HG03196 (cell line): Measurements from ENCODE around the gene PNPLA1.

ENCODE experiments used
- ATAC-seq: cut with Tn5 transposase; IDR thresholded peaks from one replicate; pipeline ENCODE4 v1.9.1; 2021; ENCODE audit not compliant: unreplicated experiment

The PNPLA1 gene

DNA sequence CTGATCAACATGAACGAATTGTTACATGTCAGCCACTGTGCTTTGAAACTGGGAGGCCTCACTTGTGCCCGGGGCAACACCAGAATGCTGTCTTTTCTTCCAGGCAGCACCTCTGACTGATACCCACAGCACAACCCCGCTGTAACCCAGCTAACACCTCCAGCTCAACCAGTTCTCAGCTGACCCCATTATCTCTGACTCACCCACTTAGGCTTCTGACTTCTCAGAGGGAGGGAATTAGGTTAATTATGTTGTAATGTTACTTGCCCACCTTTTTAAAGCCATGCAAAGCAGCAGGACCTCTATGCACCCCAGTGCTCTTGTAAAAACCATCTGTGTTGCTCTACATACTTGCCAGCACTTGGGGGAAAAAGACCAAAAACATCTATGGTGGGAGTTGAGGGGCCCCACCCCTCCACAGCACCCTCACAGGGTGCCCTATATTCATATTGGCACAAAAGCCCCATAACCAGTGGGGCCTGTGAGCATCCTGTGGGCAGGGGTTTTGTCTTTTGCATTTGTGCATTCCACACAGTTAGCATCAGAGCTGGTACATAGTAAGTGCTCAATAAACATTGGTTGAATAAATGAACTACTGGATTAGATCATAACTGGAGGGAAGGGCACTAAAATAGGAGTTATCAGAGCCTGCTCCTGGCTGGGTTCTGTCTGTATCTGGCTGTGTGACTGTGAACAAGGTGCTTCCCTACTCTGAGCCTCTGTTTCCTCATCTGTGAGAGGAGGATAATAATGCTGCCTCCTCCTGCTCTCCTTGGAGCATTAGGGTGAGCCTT lies 44.6 kb downstream of the PNPLA1 start:
- ATAC-seq: no peak

DNA sequence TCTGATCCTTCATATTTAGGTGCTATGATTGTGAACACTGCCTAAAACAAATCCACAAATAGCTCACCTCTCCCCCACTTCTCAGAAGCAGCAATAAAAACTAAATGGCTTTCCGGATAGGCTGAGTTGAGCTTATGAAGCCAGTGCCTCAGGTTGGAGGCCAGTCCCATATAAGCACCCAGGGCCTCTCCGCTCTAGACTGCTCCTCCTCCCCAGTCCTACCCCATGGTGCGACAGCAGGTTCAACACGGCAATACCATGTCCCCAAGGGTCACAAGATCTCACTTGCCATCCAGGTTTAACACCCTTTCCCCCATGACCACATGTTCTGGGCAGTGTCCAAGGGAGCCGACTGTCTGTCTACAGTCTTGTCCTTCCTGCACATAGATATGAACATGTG lies 46.1 kb downstream of the PNPLA1 start:
- no peak for ATAC-seq

DNA sequence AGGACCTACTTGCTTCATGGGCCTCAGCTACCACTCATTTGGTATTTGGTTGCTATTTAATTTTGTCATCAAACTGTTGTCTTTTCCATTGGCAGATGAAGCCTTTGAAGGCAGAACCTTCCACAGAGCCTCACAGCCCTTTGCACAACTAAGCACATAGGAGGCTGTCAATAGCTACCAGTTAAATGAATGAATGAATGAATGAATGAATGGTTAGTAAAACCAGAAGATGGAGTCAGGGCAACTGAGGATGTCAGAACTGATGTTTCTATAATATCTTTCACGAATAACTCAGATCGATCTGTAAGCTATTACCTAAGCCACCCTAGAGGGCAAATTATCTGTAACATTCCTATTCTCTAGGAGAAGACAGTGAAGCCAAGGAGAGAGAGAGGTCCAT lies 47.8 kb downstream of the PNPLA1 start:
- ATAC-seq: no peak

DNA sequence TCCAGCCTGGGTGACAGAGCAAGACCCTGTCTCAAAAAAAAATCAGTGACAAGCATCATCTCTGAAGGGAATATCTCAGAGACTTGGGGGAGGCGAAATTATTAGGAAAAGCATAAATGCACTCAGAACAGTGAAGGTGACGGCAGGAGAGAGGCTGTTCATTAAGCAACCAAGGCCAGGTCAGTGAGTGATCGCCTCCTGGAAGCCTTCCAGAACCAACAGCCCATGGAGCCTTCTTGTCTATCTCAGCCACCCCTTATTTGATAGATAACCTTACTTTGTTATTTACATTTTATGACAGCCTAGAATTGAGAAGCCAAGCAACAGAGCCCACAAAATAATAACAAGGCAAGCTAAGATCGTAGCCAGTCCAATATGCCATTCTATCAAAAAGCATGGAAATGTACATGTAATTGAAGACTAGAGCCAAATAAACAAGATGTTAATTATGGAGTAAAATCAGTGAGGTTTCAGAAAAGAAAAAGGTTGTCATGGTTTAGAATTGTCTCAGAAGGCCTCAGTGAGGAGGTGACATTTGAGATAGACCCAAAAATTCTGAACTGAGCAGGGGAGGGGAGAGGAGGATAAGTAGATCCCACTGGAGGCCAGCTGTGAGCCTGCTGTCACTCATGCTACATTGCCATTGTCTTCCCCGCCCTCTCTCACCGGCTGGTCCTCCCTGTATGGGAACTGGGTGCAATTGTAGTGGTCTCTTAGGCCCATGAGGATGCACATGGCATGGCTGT lies 49.0 kb downstream of the PNPLA1 start:
- no peak for ATAC-seq

DNA sequence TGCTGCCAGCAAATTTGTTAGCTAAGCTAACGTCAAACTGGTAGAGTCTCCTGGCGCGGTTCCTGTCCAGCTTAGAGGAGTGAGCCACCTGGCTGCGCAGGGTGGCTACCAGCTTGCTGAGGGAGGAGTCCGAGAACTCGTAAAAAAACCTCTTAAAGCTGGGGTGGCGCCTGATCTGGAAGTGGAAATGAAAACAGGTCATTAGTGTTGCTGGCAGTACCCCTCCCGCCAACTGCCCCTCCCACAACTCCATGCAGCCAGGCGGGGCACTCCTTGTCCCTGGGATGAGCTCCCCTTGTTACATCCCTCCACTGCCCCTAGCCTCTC lies 49.5 kb downstream of the PNPLA1 start:
- no peak for ATAC-seq

DNA sequence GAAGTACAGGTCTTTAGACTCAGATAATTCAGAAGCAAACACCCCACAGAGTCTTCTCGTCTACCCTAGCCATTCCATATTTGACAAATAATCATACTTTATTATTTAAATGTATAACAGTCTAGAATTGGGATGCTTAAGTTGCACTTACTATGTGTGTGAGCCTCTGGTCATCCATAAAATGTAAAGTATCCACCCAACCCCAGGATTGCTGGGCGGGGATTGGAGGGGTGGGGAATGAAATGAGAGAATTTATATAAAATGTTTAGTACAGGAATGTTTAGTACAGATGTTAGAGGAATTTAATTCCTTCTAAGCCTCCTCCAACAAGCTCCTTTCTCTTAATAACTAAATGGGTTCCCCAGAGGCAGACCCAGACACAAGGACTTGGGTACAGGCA lies 50.0 kb downstream of the PNPLA1 start:
- no peak for ATAC-seq

DNA sequence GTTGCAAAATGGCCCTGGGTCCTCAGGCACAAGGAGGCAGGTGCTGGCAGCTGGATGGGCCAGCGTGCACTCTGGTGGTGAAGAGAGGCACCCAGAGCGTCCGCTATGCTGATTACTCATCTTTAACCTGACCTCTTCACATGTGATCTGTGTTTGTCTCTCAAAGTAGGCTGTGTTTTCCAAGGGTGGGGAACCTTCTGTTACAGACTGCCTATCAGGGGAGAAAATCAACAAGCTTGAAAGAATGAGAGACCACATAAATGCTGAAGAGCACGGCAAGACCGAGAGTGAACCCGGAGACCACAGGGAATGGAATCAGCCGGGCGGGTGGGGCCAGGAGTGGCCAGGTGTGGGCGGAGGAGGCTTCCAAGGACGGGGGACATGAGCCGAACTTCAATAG lies 50.6 kb downstream of the PNPLA1 start:
- no peak for ATAC-seq

DNA sequence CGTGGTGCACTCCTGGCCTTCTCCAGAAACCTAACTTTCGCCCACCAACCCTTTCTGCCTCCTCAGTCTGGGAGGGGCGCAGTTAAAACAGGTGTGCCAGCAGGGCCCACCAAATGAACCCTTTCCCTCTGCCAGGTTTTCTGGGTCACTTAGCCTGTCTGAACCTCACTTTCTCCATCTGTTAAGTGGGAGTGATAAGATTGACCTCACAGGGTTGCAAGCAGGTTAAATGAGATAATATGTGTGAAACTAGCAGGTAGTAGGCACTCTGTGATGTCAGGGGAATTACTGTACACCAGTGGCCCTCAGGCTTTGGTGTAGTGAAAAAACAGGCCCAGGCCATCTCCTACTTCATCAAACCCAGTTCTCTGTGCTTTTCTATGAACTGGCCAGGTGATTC lies 52.7 kb downstream of the PNPLA1 start:
- ATAC-seq: no peak

DNA sequence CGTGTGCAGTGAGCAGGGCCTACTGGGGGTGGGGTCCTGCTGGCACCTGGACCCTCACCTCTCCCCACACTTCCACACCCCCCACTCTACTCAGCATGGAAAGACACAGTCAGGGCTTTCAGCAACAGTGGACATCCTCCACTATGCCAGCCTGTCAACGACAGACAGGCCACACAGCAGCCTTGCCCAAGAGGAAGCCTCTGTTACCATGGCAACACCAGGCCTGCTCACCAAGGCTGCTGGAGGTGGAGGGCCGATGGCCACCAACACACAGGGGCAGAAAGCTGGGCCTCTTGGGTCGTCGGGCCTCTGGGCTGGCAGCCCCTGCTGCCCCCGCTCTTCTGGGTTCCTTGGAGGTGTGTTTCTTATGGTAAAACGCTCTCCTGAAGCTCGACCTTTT lies 53.2 kb downstream of the PNPLA1 start:
- ATAC-seq: no peak

DNA sequence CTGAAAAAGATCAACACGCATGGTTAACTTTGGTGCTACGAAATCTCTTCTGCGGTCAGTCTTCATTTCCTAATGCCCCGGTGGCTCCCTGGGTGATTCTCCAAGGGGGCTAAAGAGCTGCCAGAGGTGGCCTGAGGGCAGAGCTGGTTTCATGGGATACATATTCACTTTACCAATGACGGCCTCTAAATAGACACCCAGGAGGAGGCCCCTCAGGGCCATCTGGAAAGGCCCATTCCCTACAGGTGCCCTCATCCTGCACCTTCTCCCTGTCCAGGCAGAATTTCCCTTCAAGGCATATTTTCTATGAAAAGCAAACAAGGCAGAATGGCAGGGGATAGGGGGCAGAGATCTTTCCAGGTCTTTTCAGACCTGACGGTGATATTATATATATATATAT lies 54.3 kb downstream of the PNPLA1 start:
- ATAC-seq: no peak

DNA sequence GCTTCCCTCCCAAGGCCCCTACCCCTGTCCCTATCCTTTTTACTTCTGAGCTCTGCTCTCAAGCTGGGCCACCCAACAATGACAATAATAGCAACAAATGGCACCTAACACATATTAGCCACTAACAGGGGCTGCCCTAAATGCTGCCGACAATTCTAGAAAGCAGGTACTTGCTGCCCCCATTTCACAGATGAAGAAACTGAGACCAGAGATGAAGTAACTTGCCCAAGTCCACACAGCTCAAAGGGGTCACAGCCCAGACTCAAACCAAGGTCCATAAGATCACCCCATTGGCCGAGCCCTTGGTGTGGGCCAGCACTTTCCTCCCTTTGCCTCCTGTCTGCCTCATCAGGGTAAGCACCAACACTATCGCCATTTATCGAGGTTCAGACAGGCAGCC lies 54.9 kb downstream of the PNPLA1 start:
- ATAC-seq: no peak

DNA sequence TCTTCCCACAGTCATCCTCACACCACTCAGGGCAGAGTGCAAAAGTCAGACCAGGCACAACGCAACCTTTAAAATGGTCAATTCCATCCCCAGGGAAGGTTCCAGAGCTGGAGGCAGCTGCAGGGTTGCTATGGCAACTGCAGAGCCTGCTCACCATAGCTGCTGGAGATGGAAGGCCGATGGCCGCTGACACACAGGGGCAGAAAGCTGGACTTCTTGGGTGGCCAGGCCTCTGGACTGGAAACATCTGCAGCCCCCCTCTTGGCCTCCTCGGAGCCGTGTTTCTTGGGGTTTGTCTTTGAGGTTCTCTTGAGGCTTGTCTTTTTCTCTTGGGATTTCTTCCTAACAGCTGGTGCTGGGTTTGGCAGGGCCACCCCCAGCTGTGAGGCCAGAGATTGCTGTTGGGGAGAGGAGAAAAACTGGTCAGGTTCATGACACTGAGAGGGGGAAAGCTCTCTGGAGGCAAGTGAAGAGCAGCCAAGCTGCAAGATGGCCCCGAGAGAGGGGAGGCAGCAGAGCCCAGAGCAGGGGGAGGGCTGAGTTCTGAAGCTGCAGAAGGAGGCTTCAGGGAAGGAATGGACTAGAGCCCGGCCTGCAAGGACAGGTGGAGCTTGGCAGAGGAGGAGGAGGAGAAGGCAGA lies 56.6 kb downstream of the PNPLA1 start:
- no peak for ATAC-seq

DNA sequence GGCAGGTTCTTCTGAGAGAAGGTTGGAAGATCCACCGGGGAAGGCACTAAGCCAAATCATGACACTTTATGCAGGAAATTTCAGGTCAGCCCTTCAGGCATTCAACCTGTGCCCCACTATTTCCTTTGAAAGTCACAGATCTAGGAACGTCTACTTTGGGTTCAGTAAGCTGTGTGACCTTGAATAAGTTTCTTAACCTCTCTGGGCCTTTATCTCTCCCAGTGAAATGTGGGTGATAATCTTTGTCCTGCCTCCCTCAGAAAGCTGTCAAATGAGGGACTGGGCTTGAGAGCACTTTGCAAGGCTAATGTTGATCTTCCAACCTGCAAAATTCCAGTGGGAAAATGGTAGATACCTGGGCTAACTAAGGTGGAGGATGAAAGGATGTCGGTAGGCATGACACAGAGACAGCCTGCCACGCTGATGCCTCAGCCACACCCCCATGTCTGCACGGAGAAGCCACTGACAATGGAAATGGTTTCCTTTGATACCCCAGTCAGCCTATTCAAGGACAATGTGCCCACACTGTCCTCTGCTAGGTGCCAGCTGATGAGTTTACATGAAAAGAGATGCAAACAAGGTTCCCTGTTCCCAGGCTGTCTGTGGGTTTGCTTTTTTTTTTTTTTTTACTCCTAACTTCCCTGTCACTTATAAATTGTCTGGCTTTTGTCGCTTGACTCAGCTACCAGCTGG lies 57.5 kb downstream of the PNPLA1 start:
- ATAC-seq: no peak

DNA sequence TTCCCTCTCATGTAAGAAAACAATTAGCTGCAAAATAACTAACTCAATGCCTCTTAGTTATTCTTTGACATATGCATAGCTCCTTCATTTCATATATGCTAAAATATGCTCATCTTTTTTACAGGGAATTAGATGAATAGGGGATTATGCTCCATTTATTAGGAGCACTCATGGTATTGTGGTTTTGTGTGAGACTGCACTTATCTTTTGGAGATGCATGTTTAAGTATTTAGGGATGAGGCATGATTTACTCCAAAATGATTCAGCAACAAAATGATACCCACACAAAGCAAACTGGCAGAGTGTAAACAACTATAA lies 58.0 kb downstream of the PNPLA1 start:
- no peak for ATAC-seq

DNA sequence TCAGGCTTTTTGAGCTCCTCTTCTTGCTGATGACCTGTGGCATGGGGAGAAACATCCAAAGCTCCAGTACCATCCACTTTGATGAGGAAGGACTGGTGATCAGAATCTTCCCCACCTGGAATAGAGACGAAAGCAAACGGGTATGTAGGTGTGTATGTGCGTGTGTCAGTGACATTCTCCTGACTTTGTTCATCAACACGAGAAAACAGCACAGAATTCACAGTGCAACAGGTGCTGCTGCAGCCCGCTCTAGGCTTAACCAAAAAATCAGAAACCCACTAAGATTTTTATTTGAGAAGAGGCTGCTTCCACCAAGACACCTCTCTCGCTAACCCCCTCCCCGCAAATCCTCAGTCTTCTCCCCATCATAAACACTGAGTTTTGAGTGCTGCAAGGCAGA lies 58.7 kb downstream of the PNPLA1 start:
- ATAC-seq: no peak

DNA sequence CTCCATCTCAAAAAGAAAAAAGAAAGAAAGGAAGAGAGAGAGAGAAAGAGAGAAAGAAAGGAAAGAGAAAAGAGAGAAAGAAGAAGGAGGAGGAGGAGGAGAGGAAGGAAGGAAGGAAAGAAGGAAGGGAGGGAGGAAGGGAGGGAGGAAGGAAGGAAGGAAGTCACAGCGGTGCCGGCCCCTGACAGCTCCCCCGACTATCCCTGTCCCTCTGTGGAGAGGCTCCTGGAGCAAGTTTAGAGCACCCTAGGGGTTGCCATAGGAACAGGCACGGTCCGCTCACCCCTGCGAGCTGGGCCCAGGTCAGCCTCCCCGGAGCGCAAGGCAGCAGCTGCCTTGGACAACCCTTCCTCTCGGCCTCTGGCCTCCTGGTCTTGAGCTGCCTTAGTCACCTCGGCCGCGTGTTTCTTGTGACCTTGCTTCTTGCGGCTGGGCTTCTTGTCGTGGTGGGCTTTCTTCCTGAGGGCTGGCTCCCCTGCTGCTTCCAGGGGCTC lies 60.0 kb downstream of the PNPLA1 start:
- no peak for ATAC-seq

DNA sequence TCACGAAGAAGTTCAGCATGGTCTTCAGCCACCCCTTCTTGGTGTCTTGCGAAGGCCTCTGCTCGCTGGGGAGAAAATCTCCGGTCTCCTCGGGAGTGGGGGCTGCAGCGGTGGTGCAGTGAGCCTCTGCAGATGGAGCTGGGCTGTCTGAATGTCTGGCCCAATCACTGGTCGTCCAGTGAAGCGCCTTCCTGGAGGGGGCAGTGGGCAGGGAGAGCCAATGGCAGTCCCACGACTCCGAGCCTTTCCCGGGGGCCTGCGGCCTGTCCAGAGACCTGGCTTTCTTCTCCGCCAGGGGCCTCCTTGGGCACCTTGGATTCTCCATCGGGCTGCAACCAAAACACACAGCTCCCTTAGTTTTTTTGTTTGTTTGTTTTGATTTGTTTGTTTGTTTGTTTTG lies 60.5 kb downstream of the PNPLA1 start:
- no peak for ATAC-seq

DNA sequence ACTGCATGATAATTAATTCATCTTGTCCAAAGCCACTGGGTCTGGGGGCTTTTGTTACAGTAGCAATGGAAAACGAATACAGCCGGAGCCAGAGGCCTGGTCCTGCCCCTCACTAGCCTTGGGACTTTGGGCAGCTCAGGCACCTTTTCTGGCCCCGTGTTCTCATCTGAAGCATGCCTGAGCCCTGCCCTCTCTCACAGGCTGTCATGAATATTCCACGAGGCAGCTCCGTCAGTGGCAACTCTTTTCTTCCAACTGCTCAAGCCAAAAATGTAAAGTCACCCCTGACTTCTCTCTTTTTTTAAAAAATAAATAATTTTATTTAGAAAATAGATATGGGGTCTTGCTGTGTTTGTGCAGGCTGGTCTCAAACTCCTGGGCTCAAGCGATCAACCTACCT lies 61.5 kb downstream of the PNPLA1 start:
- ATAC-seq: no peak

DNA sequence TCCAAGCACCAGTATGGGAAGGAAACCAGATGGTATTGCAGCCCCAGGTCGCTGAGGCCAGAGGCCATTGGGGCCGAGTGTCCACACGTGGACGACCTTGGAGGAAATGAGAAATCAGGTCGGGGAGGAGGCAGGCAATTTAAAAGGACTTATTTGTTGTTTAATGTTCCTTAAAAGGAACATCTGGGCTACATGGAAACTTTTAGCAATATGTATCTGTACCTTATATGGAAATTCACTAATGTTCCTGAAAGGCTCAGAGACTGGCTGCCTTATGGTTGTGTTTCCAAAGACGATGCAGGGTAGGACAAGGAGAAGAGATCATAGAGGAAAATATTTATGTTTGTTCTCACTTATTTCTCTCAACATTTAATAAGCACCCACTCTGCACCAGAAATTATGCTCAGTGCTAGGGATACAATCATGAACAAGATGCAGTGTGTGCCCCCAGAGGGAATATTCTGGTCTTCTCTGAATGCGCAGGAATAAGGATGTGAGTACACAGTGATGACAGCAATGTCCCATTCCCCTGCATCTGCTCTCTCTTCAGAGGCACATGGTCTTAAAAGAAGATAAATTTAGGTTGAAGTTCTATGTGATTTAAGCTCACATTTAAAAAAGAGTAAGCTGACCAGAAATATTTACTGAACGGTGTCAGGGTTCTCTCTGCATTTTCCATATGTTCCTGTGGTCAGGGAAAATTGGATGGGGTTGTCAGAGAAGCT lies 63.5 kb downstream of the PNPLA1 start:
- no peak for ATAC-seq

DNA sequence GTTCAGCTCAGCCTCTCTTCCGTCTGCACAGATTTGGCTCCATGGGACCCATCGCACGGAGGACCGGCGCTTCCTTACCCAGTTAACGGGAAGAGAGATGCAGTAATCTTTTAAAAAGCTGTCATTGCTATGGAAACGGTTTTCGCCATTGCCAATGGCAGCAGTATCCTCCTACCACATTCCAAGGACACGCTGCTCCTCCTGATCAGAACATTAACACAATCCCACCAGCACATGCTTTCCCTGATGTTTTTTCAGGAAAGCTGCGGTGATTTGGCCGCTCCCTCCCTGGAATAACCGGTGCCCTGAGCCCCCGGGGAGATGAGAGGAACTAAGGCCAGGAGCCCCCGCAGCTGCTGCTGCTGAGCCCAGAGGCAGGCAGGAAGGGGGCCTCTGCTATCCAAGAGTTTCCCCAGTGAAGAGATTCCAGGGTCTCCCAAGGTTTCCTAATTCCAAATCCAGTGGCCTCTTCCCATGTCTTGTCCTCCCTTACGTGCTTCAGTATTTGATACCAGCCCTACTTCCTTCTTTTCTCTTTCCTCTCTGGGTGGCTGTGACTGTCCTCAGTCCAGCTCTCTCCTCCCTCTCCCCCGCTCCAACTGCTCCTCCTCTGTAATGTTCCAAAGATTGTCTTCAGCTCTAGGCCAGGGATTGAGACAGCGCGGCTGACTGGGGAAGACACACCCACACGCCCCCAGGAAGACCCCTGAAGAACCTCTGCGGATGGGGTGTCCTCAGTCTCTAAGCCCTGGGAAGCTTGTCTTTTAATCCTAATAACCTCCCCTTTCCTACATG lies 64.3 kb downstream of the PNPLA1 start:
- ATAC-seq: no peak
